WI38 (cell line): ENCODE data around the gene DCTN4.

Source experiments
- H3K4me3 ChIP-seq: 2 replicates; pipeline ENCODE4 v1.5.1; 2011; ENCODE audit warnings: low read depth, mild to moderate bottlenecking, control low read depth, low read length
- TF ChIP-seq, protein P1 (sequence below): IDR thresholded peaks from 2 replicates; pipeline ENCODE4 v1.5.1; 2012; ENCODE audit warnings: low read depth, mild to moderate bottlenecking, control low read depth, low read length

Gene DCTN4

DNA sequence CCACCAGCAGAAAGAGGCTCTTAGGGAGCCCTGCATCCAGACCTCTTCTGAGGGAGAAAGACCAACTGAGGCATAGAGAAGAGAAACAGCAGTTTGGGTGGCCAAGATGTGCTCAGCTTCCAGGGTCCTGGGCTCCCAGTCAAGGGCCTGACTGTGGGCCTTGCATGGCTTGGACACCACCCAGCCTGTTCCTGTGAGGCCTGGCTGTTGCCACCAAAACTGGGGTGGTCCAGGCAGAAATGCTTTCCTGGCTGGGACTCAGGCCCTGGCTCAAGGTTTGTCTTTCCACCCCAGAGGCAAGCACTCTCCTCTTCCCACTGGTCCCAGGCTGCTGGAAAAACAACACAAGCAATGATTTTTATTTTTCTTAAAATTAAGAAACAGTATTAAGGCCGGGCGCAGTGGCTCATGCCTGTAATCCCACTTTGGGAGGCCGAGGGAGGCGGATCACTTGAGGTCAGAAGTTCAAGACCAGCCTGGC lies 84.4 kb downstream of the DCTN4 start:
- TF ChIP-seq, protein P1, sequence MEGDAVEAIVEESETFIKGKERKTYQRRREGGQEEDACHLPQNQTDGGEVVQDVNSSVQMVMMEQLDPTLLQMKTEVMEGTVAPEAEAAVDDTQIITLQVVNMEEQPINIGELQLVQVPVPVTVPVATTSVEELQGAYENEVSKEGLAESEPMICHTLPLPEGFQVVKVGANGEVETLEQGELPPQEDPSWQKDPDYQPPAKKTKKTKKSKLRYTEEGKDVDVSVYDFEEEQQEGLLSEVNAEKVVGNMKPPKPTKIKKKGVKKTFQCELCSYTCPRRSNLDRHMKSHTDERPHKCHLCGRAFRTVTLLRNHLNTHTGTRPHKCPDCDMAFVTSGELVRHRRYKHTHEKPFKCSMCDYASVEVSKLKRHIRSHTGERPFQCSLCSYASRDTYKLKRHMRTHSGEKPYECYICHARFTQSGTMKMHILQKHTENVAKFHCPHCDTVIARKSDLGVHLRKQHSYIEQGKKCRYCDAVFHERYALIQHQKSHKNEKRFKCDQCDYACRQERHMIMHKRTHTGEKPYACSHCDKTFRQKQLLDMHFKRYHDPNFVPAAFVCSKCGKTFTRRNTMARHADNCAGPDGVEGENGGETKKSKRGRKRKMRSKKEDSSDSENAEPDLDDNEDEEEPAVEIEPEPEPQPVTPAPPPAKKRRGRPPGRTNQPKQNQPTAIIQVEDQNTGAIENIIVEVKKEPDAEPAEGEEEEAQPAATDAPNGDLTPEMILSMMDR, result no peak
- no peak overlapping the region for H3K4me3 ChIP-seq

GRCh38 chr5:150672884-150673275 lies 85.9 kb downstream of the DCTN4 start:
- H3K4me3 ChIP-seq, result peak overlapping the region; percentile 58
- TF ChIP-seq, protein P1, result no peak

- H3K4me3 ChIP-seq, result peak overlapping the region; percentile 58
- TF ChIP-seq, protein P1, result no peak
Measured at GRCh38 chr5:150672237-150672883, 86.5 kb downstream of the DCTN4 start.

DNA sequence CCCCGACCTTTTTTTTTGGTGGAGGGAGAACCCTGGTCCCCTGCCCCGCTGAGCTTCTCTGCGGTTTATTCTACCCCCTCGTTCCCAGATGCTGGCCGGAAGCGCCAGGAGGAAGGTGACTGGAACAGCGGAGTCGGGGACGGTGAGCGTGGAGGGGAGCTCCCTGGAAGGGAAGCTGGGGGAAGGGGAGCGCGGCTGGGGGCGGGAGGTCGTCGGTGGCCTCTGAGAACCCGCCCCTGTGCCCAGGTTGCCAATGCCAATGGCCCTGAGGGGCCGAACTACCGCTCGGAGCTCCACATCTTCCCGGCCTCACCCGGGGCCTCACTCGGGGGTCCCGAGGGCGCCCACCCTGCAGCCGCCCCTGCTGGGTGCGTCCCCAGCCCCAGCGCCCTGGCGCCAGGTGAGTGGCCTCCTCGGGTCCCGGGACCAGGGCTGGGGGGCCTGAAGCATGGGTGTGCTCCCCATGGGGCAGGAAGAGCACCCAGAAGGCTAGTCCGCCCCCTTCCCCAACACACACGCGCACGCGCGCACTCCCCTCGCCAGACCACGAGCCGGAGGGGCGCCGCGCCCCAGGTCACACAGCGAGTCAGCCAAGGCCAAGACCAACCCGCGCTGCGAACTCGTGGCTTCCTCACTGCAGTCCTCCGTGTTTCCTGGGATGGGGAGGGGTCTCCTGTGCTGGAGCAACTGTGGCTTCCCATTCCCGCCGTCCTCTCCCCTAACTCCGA lies 87.1 kb downstream of the DCTN4 start:
- TF ChIP-seq, protein P1, result no peak
- peak overlapping the region; percentile 58 for H3K4me3 ChIP-seq

DNA sequence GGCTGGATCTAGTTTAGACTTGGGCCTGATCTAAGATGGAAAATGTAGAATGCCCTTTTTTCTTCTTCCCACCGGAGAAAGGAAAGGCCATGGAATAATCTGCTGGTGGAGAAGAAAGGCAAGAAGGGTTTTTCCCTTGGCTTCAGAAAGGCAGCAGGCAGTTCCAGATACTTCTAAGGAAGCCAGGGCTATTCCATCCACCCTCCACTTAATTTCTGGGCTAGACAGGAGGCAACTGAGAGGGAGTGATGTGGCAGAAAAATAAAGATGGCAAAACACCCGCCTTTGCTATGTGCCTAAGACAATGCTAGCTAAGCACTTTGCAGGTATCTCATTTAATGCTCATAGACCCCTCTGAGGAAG lies 87.9 kb downstream of the DCTN4 start:
- TF ChIP-seq, protein P1, result no peak
- no peak overlapping the region for H3K4me3 ChIP-seq

DNA sequence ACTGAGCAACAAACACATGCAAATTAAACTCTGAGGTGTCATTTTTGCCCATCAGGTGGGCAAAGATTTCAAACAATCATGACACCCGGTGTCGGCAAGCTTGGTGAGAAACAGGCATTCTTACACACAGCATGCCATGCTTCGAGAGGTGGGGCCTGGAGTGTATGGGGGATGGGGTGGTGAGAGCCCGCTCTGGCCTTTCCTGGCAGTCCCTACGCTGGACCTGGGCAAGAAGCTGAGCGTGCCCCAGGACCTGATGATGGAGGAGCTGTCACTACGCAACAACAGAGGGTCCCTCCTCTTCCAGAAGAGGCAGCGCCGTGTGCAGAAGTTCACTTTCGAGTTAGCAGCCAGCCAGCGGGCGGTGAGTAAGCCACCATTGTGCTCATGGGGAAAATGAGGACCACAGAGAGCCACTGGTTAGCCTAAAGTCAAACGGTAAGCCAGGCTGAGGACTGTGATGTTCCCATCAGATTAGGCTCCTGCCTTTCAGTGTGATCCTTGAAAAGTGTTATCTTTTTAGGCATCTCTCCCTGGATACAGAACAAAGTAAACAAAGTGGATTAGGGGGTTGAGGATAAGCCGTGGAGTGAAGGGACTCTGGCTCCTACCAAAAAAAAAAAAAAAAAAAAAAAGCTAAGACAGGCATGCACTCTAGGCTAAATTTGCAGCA lies 88.4 kb downstream of the DCTN4 start:
- no peak overlapping the region for H3K4me3 ChIP-seq
- TF ChIP-seq, protein P1, result no peak

- no peak overlapping the region for H3K4me3 ChIP-seq
- TF ChIP-seq, protein P1, result no peak
Measured at GRCh38 chr5:150665044-150665443, 93.8 kb downstream of the DCTN4 start.
